Kidney epithelial cell (primary cell): ENCODE results near the gene PCDHGA11. TPM values are rescaled to one million over a fixed set of nuclear protein-coding genes. Genes with fewer than 3 reads are reported as not detected.
"Not testable (repeated sequence)": the region's sequence is repeated elsewhere in the genome, so short reads cannot be mapped to it uniquely, and the experiment has no call there.

ENCODE experiments used
- DNase-seq: peaks from one replicate; pipeline ENCODE4 v3.0.0-alpha.2; 2010; ENCODE audit warnings: low read depth
- H3K27me3 ChIP-seq: 2 replicates; pipeline ENCODE4 v1.6.0; 2011; ENCODE audit warnings: low read length; ENCODE audit not compliant: control insufficient read depth, insufficient read depth
- H3K36me3 ChIP-seq: 2 replicates; pipeline ENCODE4 v1.5.1; 2011; ENCODE audit warnings: low read length; ENCODE audit not compliant: control insufficient read depth, insufficient read depth
- H3K4me3 ChIP-seq: 2 replicates; pipeline ENCODE4 v1.5.1; 2011; ENCODE audit warnings: low read depth, mild to moderate bottlenecking, control low read depth, low read length
- total RNA-seq: library from RNA; depleted of rRNA; stranded (reverse); fragments of >200 nt; gene quantifications from 2 replicates; pipeline ENCODE4 v1.2.3, GENCODE V29; 2015
- TF ChIP-seq, protein P1 (sequence below): IDR thresholded peaks from 2 replicates; pipeline ENCODE4 v1.5.1; 2011; ENCODE audit warnings: mild to moderate bottlenecking, moderate library complexity, low read length, control low read depth, inconsistent platforms; ENCODE audit not compliant: insufficient read depth, poor library complexity, severe bottlenecking

Gene PCDHGA11
- total RNA-seq, 1 donor from 2014 or later = 7.4 TPM

DNA sequence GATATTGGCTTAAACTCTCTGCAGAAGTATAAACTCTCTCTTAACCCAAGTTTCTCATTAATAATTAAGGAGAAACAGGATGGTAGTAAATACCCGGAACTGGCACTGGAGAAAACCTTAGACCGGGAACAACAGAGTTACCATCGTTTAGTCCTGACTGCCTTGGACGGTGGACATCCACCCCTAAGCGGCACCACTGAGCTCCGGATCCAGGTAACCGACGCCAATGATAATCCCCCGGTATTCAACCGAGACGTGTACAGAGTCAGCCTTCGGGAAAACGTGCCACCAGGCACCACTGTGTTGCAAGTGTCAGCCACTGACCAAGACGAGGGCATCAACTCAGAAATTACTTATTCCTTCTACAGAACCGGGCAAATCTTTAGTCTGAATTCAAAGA, 22.2 kb upstream of the PCDHGA11 start:
- Histone ChIP-seq H3K4me3 (no peak overlapping the region), H3K27me3 (peaks cover 16% of the 10 kb centered on the region), H3K36me3 (no peaks in the 10 kb centered on the region)
- TF ChIP-seq, protein P1, sequence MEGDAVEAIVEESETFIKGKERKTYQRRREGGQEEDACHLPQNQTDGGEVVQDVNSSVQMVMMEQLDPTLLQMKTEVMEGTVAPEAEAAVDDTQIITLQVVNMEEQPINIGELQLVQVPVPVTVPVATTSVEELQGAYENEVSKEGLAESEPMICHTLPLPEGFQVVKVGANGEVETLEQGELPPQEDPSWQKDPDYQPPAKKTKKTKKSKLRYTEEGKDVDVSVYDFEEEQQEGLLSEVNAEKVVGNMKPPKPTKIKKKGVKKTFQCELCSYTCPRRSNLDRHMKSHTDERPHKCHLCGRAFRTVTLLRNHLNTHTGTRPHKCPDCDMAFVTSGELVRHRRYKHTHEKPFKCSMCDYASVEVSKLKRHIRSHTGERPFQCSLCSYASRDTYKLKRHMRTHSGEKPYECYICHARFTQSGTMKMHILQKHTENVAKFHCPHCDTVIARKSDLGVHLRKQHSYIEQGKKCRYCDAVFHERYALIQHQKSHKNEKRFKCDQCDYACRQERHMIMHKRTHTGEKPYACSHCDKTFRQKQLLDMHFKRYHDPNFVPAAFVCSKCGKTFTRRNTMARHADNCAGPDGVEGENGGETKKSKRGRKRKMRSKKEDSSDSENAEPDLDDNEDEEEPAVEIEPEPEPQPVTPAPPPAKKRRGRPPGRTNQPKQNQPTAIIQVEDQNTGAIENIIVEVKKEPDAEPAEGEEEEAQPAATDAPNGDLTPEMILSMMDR = no peak
- no peak for DNase-seq

GRCh38 chr5:141399555-141400258, 21.1 kb upstream of the PCDHGA11 start:
- TF ChIP-seq, protein P1 = no peak
- H3K36me3 ChIP-seq = no peaks in the 10 kb centered on the region
- H3K4me3 ChIP-seq = no peak overlapping the region
- H3K27me3 ChIP-seq = peaks cover 15% of the 10 kb centered on the region
- no peak for DNase-seq

DNA sequence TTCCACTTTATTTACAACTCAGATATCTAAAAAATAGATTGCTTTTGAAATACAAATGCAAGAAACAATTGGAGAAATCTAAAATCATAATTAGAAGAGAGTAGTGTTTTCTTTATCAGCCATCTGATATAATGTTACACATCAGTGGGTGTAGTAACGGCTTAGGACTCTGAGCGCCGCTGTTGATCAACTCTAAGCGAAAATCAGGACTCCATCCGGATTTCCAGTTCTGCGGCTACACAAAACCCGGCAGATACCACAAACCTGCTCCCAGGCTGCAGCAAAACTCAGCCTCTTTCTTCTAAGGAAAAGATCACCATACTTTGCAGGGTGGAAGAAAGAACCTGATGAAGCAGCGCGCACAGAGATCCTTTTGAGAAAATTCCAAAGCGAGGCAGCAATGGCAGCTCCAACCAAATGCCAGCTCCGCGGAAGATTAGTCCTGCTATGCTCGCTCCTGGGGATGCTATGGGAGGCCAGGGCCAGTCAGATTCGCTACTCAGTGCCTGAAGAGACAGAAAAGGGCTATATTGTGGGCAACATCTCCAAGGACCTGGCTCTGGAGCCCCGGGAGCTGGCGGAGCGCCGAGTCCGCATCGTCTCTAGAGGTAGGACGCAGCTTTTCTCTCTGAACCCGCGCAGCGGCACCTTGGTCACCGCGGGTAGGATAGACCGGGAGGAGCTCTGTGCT, 18.2 kb upstream of the PCDHGA11 start, which contains the start of gene PCDHGA9:
TSS of gene PCDHGA9 (plus strand) at position 226 of the 691 bp plus-strand sequence. CDS start at position 401, 175 bp downstream.
- no peaks in the 10 kb centered on the region for H3K36me3 ChIP-seq
- H3K4me3 ChIP-seq = peak within 1 kb of the TSS; percentile 26
- DNase-seq = no peak
- TF ChIP-seq, protein P1 = peak; percentile 21
- H3K27me3 ChIP-seq = peaks cover 14% of the 10 kb centered on the region

GRCh38 chr5:141403387-141403786, 17.5 kb upstream of the PCDHGA11 start:
- no peaks in the 10 kb centered on the region for H3K36me3 ChIP-seq
- no peak overlapping the region for H3K4me3 ChIP-seq
- peaks cover 16% of the 10 kb centered on the region for H3K27me3 ChIP-seq
- no peak for DNase-seq
- TF ChIP-seq, protein P1 = no peak

DNA sequence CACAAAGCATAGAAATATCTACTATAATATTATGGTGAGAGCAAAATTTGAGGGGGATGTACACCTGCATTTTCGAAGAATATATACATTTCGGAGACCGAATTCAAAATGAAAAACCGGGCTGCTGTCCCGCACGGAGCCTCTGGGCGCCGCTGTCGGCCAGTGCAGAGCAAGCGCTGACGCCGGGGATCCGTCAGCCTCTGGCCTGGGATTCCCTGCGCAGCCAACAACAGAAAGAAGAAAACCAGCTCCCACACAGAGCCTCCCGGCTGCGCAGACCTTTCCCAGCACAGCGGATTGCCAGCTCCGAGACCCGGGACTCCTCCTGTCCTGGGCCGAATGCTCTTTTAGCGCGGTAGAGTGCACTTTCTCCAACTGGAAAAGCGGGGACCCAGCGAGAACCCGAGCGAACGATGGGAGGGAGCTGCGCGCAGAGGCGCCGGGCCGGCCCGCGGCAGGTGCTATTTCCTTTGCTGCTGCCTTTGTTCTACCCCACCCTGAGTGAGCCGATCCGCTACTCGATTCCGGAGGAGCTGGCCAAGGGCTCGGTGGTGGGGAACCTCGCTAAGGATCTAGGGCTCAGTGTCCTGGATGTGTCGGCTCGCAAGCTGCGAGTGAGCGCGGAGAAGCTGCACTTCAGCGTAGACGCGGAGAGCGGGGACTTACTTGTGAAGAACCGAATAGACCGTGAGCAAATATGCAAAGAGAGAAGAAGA, 12.9 kb upstream of the PCDHGA11 start, which contains the start of gene PCDHGB6:
TSS of gene PCDHGB6 (plus strand) at position 232 of the 716 bp plus-strand sequence. CDS start at position 414, 182 bp downstream.
- peaks cover 15% of the 10 kb centered on the region for H3K27me3 ChIP-seq

More for the DNA sequence above, 12.9 kb upstream of the PCDHGA11 start, which contains the start of gene PCDHGB6:
- H3K36me3 ChIP-seq, DNase-seq: not testable (repeated sequence)
- peak within 1 kb of the TSS; percentile 3 for H3K4me3 ChIP-seq
- TF ChIP-seq, protein P1 = peak; percentile 58
